SK-N-SH (cell line): ENCODE results near the gene ALG10B. TPM values are rescaled to one million over a fixed set of nuclear protein-coding genes. Genes with fewer than 3 reads are reported as not detected.

Experiments
- CTCF ChIA-PET: fragments of 300-600, 350-600 bp; formaldehyde crosslinking; extraction: SDS; loops from one replicate; lab custom pipeline; 2021; lab: Yijun Ruan, JAX
- POLR2A ChIA-PET: fragments of 350-600 bp; sonication (Branson Sonifier 250); formaldehyde crosslinking; extraction: SDS; loops from one replicate; lab custom pipeline; 2020; ENCODE audit warnings: antibody characterized with exemption, inconsistent platforms; lab: Yijun Ruan, JAX
- DNase-seq: peaks from one replicate; pipeline ENCODE4 v3.0.0; 2012
- H2AFZ ChIP-seq: fragments of 200-600 bp; sonication (generic); 2 replicates; pipeline ENCODE4 v1.8.1; 2016; ENCODE audit warnings: antibody characterized with exemption, mild to moderate bottlenecking, low read depth
- H3F3A ChIP-seq: fragments of 200-600 bp; sonication (generic); replicated peaks from 2 replicates; pipeline ENCODE3; 2016; ENCODE audit warnings: antibody characterized with exemption, mild to moderate bottlenecking; ENCODE audit not compliant: insufficient read depth
- H3K27ac ChIP-seq, 2 experiments: fragments of 200-500 bp in 1 of 2; fragments of 200-600 bp in 1 of 2; sonication (Bioruptor generic) in 1 of 2; sonication (generic), shearing (Covaris generic) in 1 of 2; 2 replicates each; pipeline versions ENCODE4 v1.5.1 to v1.6.1; 2014 to 2016; ENCODE audit warnings: low read depth in 2 of 2, inconsistent platforms in 1 of 2, low read length in 1 of 2, mild to moderate bottlenecking in 1 of 2, mixed read lengths in 1 of 2
- H3K27me3 ChIP-seq: fragments of 200-600 bp; sonication (generic), shearing (Covaris generic); 2 replicates; pipeline ENCODE4 v1.6.1; 2016; ENCODE audit warnings: mixed run types; ENCODE audit not compliant: insufficient read depth
- H3K36me3 ChIP-seq, 2 experiments: fragments of 200-500 bp in 1 of 2; fragments of 200-600 bp in 1 of 2; sonication (Bioruptor generic) in 1 of 2; sonication (generic) in 1 of 2; replicated peaks in 1 of 2; 2 replicates each; pipeline versions ENCODE3 to v1.5.1; 2014 to 2016; ENCODE audit warnings: low read length in 1 of 2, mild to moderate bottlenecking in 1 of 2; ENCODE audit not compliant: insufficient read depth in 2 of 2, control insufficient read depth in 1 of 2
- H3K4me1 ChIP-seq, 2 experiments: fragments of 200-500 bp in 1 of 2; fragments of 200-600 bp in 1 of 2; sonication (Bioruptor generic) in 1 of 2; sonication (generic), shearing (Covaris generic) in 1 of 2; 2 replicates each; pipeline versions ENCODE4 v1.5.1 to v1.6.1; 2014 to 2016; ENCODE audit warnings: low read depth in 1 of 2, low read length in 1 of 2, mixed run types in 1 of 2; ENCODE audit not compliant: insufficient read depth in 2 of 2, control insufficient read depth in 1 of 2
- H3K4me2 ChIP-seq: fragments of 200-600 bp; sonication (generic), shearing (Covaris generic); 2 replicates; pipeline ENCODE4 v1.6.1; 2017; ENCODE audit warnings: mixed run types
- H3K4me3 ChIP-seq, 2 experiments: fragments of 200-500 bp in 1 of 2; fragments of 200-600 bp in 1 of 2; sonication (Bioruptor generic) in 1 of 2; sonication (generic), shearing (Covaris generic) in 1 of 2; 2 replicates each; pipeline versions ENCODE4 v1.5.1 to v1.8.1; 2014 to 2016; ENCODE audit warnings: low read depth in 2 of 2, inconsistent platforms in 1 of 2, low read length in 1 of 2, mild to moderate bottlenecking in 1 of 2, mixed read lengths in 1 of 2, moderate library complexity in 1 of 2
- H3K79me2 ChIP-seq: fragments of 200-600 bp; sonication (generic); 2 replicates; pipeline ENCODE4 v1.8.1; 2017; ENCODE audit warnings: mild to moderate bottlenecking; ENCODE audit not compliant: insufficient read depth
- H3K9ac ChIP-seq: fragments of 200-600 bp; sonication (generic); 2 replicates; pipeline ENCODE4 v1.6.1; 2017; ENCODE audit warnings: mixed run types
- H3K9me2 ChIP-seq: fragments of 200-600 bp; sonication (generic); 2 replicates; pipeline ENCODE4 v1.6.1; 2017; ENCODE audit warnings: mixed run types
- H3K9me3 ChIP-seq: fragments of 200-600 bp; sonication (generic); 2 replicates; pipeline ENCODE4 v1.6.1; 2017; ENCODE audit warnings: mixed run types, mild to moderate bottlenecking, moderate library complexity
- H4K20me1 ChIP-seq: fragments of 200-600 bp; sonication (generic); 2 replicates; pipeline ENCODE4 v1.6.1; 2017; ENCODE audit warnings: mild to moderate bottlenecking, mixed run types; ENCODE audit not compliant: insufficient read depth
- CHD2 ChIP-seq: fragments of 150-350 bp; IDR thresholded peaks from 2 replicates; pipeline ENCODE4 v1.6.1; 2018; ENCODE audit warnings: low read length; ENCODE audit not compliant: partially characterized antibody
- FOSL2 ChIP-seq: IDR thresholded peaks from 2 replicates; pipeline ENCODE4 v1.4.0; 2012; ENCODE audit warnings: low read depth, mild to moderate bottlenecking, moderate library complexity, borderline replicate concordance
- GATA2 ChIP-seq: sonication (generic); formaldehyde crosslinking; IDR thresholded peaks from 2 replicates; pipeline ENCODE4 v1.5.0; 2020; ENCODE audit warnings: mild to moderate bottlenecking, missing genetic modification reagents
- POLR2AphosphoS5 ChIP-seq: IDR thresholded peaks from 2 replicates; pipeline ENCODE4 v1.6.1; 2012; ENCODE audit warnings: low read depth, low read length
- RAD21 ChIP-seq: IDR thresholded peaks from 2 replicates; pipeline ENCODE4 v1.6.1; 2012; ENCODE audit warnings: mild to moderate bottlenecking, low read length
- REST ChIP-seq: IDR thresholded peaks from 2 replicates; pipeline ENCODE4 v1.6.1; 2012; ENCODE audit warnings: mild to moderate bottlenecking, low read depth, low read length, moderate library complexity
- SIN3A ChIP-seq: IDR thresholded peaks from 2 replicates; pipeline ENCODE4 v1.6.1; 2012; ENCODE audit warnings: low read depth, mild to moderate bottlenecking, low read length, moderate library complexity, borderline replicate concordance
- TCF12 ChIP-seq: IDR thresholded peaks from 2 replicates; pipeline ENCODE4 v1.4.0; 2012
- USF2 ChIP-seq: fragments of 150-350 bp; IDR thresholded peaks from 2 replicates; pipeline ENCODE4 v1.6.1; 2017; ENCODE audit warnings: antibody characterized with exemption, low read length, low read depth, borderline replicate concordance
- WGBS: methylation state at CpG from one replicate; pipeline ENCODE4 v1.1.6; 2017; ENCODE audit warnings: low lambda C conversion rate; 5-methylcytosine and 5-hydroxymethylcytosine counted together
- polyA plus RNA-seq, 3 experiments: library from polyadenylated mRNA; depleted of rRNA; stranded (reverse); fragments of >200 nt; gene quantifications; 2 replicates each; pipeline ENCODE4 v1.2.3, GENCODE V29; 2012

ALG10B gene
- polyA plus RNA-seq, 1 of the 3 experiments (the other 2 are of a cell fraction) = 2.6 TPM

GRCh38 chr12:38269897-38270296 lies 46.7 kb upstream of the ALG10B start:
- WGBS = 0% methylated on average over 1 of the region's 1 CpG

GRCh38 chr12:38279756-38280155 lies 36.8 kb upstream of the ALG10B start:
- no peak overlapping the region for H3K4me3 ChIP-seq
- no peaks in the 10 kb centered on the region for H3K79me2 ChIP-seq
- TF ChIP-seq REST = no peak
- TF ChIP-seq FOSL2 = no peak
- no peak for TF ChIP-seq RAD21
- no peak for TF ChIP-seq TCF12
- TF ChIP-seq CHD2 = no peak
- no peak for TF ChIP-seq GATA2 (CRISPR knock-in tag)
- no peak for TF ChIP-seq USF2
- no peak for TF ChIP-seq SIN3A
- POLR2A ChIA-PET = no interaction called here
- no peaks in the 10 kb centered on the region for H3K9me2 ChIP-seq
- no peak for DNase-seq
- no peak overlapping the region for H2AFZ ChIP-seq
- no peaks in the 10 kb centered on the region for H3F3A ChIP-seq
- H4K20me1 ChIP-seq = no peaks in the 10 kb centered on the region
- WGBS = 0% methylated on average over 2 of the region's 2 CpGs
- no peaks in the 10 kb centered on the region; a peak in 1 of 4 replicates for H3K4me1 ChIP-seq
- CTCF ChIA-PET = no interaction called here
- no peaks in the 10 kb centered on the region for H3K27me3 ChIP-seq
- no peak overlapping the region for H3K27ac ChIP-seq
- H3K9ac ChIP-seq = no peak overlapping the region
- H3K9me3 ChIP-seq = no peaks in the 10 kb centered on the region
- H3K36me3 ChIP-seq = no peaks in the 10 kb centered on the region
- H3K4me2 ChIP-seq = no peak overlapping the region

More at GRCh38 chr12:38269897-38270296, 46.7 kb upstream of the ALG10B start:
- Histone ChIP-seq H3K9me2 (no peaks in the 10 kb centered on the region; the same call in 1 of the 2 replicates), H2AFZ (no peak overlapping the region), H3K4me2 (no peak overlapping the region), H3K9ac (no peak overlapping the region), H3K27ac (no peak overlapping the region), H3F3A (no peaks in the 10 kb centered on the region), H3K27me3 (no peaks in the 10 kb centered on the region), H3K4me1 (no peaks in the 10 kb centered on the region), H3K9me3 (no peaks in the 10 kb centered on the region), H3K79me2 (no peaks in the 10 kb centered on the region), H3K36me3 (no peaks in the 10 kb centered on the region), H4K20me1 (no peaks in the 10 kb centered on the region), H3K4me3 (no peak overlapping the region)
- no peak for TF ChIP-seq RAD21
- TF ChIP-seq SIN3A = no peak
- no peak for TF ChIP-seq POLR2AphosphoS5
- ChIA-PET POLR2A (no interaction called here), CTCF (no interaction called here)
- DNase-seq = no peak
